Common myeloid progenitor, CD34-positive (primary cell): ENCODE results near the gene FLG.

Experiments
- CTCF ChIA-PET: fragments of 350-600 bp; sonication (Branson Sonifier 250); formaldehyde crosslinking; loops from one replicate; lab custom pipeline; 2021; ENCODE audit warnings: antibody characterized with exemption; lab: Charles Lee
- POLR2A ChIA-PET: fragments of 350-600 bp; sonication (Branson Sonifier 250); formaldehyde crosslinking; loops from one replicate; lab custom pipeline; 2021; ENCODE audit warnings: antibody characterized with exemption; lab: Charles Lee
- DNase-seq, 3 donors: peaks; one replicate each; pipeline versions ENCODE4 v3.0.0 to v3.0.0-alpha.2; 2013
- H3K27ac ChIP-seq, 2 experiments: 1 replicate in 1 of 2; 2 replicates in 1 of 2; pipeline ENCODE4 v1.7.0; 2013; ENCODE audit warnings: inconsistent platforms in 2 of 2, low read length in 2 of 2, mild to moderate bottlenecking in 2 of 2, low read depth in 1 of 2, moderate library complexity in 1 of 2; ENCODE audit not compliant: severe bottlenecking in 2 of 2, insufficient read depth in 1 of 2, poor library complexity in 1 of 2
- H3K27me3 ChIP-seq, 5 experiments: replicated peaks in 2 of 5; 1 replicate in 3 of 5; 2 replicates in 2 of 5; pipeline versions ENCODE4 v1.6.1 to v1.7.0; 2013; ENCODE audit warnings: low read length in 4 of 5, mild to moderate bottlenecking in 2 of 5, moderate library complexity in 2 of 5, inconsistent platforms in 1 of 5; ENCODE audit not compliant: insufficient read depth in 5 of 5, control insufficient read depth in 4 of 5
- H3K36me3 ChIP-seq, 4 experiments: 1 replicate in 2 of 4; 2 replicates in 2 of 4; pipeline versions ENCODE4 v1.6.1 to v1.7.0; 2013; ENCODE audit warnings: low read length in 3 of 4, control low read depth in 1 of 4, mild to moderate bottlenecking in 1 of 4; ENCODE audit not compliant: control insufficient read depth in 4 of 4, insufficient read depth in 4 of 4
- H3K4me1 ChIP-seq, 4 experiments: 1 replicate in 3 of 4; 2 replicates in 1 of 4; pipeline versions ENCODE4 v1.6.1 to v1.7.1; 2013; ENCODE audit warnings: low read length in 3 of 4, mild to moderate bottlenecking in 3 of 4, control low read depth in 1 of 4, inconsistent platforms in 1 of 4, moderate library complexity in 1 of 4; ENCODE audit not compliant: control insufficient read depth in 4 of 4, insufficient read depth in 4 of 4; ENCODE audit errors: control extremely low read depth in 1 of 4
- H3K4me3 ChIP-seq, 7 experiments: 1 replicate in 4 of 7; 2 replicates in 3 of 7; pipeline versions ENCODE4 v1.5.1 to v1.7.0; 2013; ENCODE audit warnings: mild to moderate bottlenecking in 7 of 7, low read length in 6 of 7, moderate library complexity in 6 of 7, inconsistent platforms in 2 of 7, low read depth in 2 of 7, control low read depth in 1 of 7; ENCODE audit not compliant: insufficient read depth in 4 of 7, control insufficient read depth in 1 of 7; ENCODE audit errors: extremely low read depth in 1 of 7
- H3K9me3 ChIP-seq, 5 experiments: 1 replicate in 4 of 5; 2 replicates in 1 of 5; pipeline versions ENCODE4 v1.6.1 to v1.7.1; 2013; ENCODE audit warnings: low read length in 4 of 5, mild to moderate bottlenecking in 2 of 5, inconsistent platforms in 1 of 5, low read depth in 1 of 5, moderate library complexity in 1 of 5; ENCODE audit not compliant: control insufficient read depth in 4 of 5, insufficient read depth in 2 of 5; ENCODE audit errors: control extremely low read depth in 1 of 5
- WGBS: methylation state at CpG from one replicate; pipeline ENCODE4 v1.1.5; 2013; ENCODE audit not compliant: insufficient coverage; 5-methylcytosine and 5-hydroxymethylcytosine counted together

FLG gene

GRCh38 chr1:152348447-152348846 is 23.4 kb upstream of the FLG start:
- WGBS, result no CpG with 5 or more reads among the region's 1 CpG
- POLR2A ChIA-PET, result no interaction called here
- Histone ChIP-seq H3K27ac (no peak overlapping the region), H3K4me1 (no peaks in the 10 kb centered on the region), H3K27me3 (peaks cover 0 to 5% (median 2%) of the 10 kb centered on the region in 5 experiments), H3K9me3 (peaks cover 0 to 3% (median 0%) of the 10 kb centered on the region in 5 experiments), H3K4me3 (no peak overlapping the region), H3K36me3 (no peaks in the 10 kb centered on the region)
- CTCF ChIA-PET, result interaction anchor here (0.7 to 1.5 kb wide), 6 partner anchors 13 to 162 kb away, joined by 3 to 7 read pairs (median 4); no protein-coding TSS in a partner anchor
- DNase-seq, result peak in 1 of 3 donors; percentile 1

GRCh38 chr1:152347116-152347728 is 22.2 kb upstream of the FLG start:
- no peaks in the 10 kb centered on the region for H3K9me3 ChIP-seq

GRCh38 chr1:152344438-152344837 is 19.4 kb upstream of the FLG start:
- DNase-seq, result no peak
- CTCF ChIA-PET, result no interaction called here
- H3K4me3 ChIP-seq, result no peak overlapping the region
- H3K9me3 ChIP-seq, result no peaks in the 10 kb centered on the region
- peaks cover 0 to 8% (median 2%) of the 10 kb centered on the region in 5 experiments for H3K27me3 ChIP-seq
- H3K4me1 ChIP-seq, result no peaks in the 10 kb centered on the region
- no peak overlapping the region for H3K27ac ChIP-seq
- POLR2A ChIA-PET, result no interaction called here
- H3K36me3 ChIP-seq, result no peaks in the 10 kb centered on the region

More at GRCh38 chr1:152347116-152347728, 22.2 kb upstream of the FLG start:
- peak; percentile 47 to 74 (median 59) for DNase-seq
- ChIA-PET CTCF (interaction anchor here (0.9 to 1.5 kb wide), 4 partner anchors 90 to 158 kb away, joined by 4 to 7 read pairs (median 4); no protein-coding TSS in a partner anchor), POLR2A (no interaction called here)
- Histone ChIP-seq H3K27ac (no peak overlapping the region), H3K27me3 (peaks cover 0 to 8% (median 2%) of the 10 kb centered on the region in 5 experiments), H3K4me1 (no peaks in the 10 kb centered on the region), H3K4me3 (no peak overlapping the region), H3K36me3 (no peaks in the 10 kb centered on the region)
- 0% methylated on average over 1 of the region's 8 CpGs for WGBS

GRCh38 chr1:152343006-152343405 is 18.0 kb upstream of the FLG start:
- no peak for DNase-seq
- no peaks in the 10 kb centered on the region for H3K36me3 ChIP-seq
- WGBS, result 91% methylated on average over 3 of the region's 3 CpGs
- ChIA-PET CTCF (no interaction called here), POLR2A (no interaction called here)
- peaks cover 0 to 8% (median 2%) of the 10 kb centered on the region in 5 experiments for H3K27me3 ChIP-seq
- no peak overlapping the region for H3K27ac ChIP-seq
- H3K4me3 ChIP-seq, result no peak overlapping the region
- H3K4me1 ChIP-seq, result no peaks in the 10 kb centered on the region
- H3K9me3 ChIP-seq, result no peaks in the 10 kb centered on the region

GRCh38 chr1:152335399-152335798 is 10.4 kb upstream of the FLG start:
- no CpG with 5 or more reads among the region's 7 CpGs for WGBS
- no peak for DNase-seq
- Histone ChIP-seq H3K9me3 (no peaks in the 10 kb centered on the region), H3K4me1 (no peaks in the 10 kb centered on the region), H3K4me3 (no peak overlapping the region), H3K27ac (no peak overlapping the region), H3K36me3 (no peaks in the 10 kb centered on the region), H3K27me3 (peaks cover 0 to 5% (median 0%) of the 10 kb centered on the region in 5 experiments)
- POLR2A ChIA-PET, result no interaction called here
- CTCF ChIA-PET, result no interaction called here

GRCh38 chr1:152328801-152329391 is 3.9 kb upstream of the FLG start:
- Histone ChIP-seq H3K9me3 (no peaks in the 10 kb centered on the region), H3K27ac (no peak overlapping the region), H3K36me3 (no peaks in the 10 kb centered on the region), H3K4me1 (no peaks in the 10 kb centered on the region), H3K27me3 (peaks cover 0 to 2% (median 2%) of the 10 kb centered on the region in 5 experiments), H3K4me3 (no peak overlapping the region)
- ChIA-PET POLR2A (no interaction called here), CTCF (no interaction called here)
- DNase-seq, result no peak
- WGBS, result no CpG with 5 or more reads among the region's 1 CpG

GRCh38 chr1:152313970-152314369 is 11.1 kb downstream of the FLG start:
- CTCF ChIA-PET, result no interaction called here
- Histone ChIP-seq H3K27ac (no peak overlapping the region), H3K27me3 (peaks cover 0 to 1% (median 0%) of the 10 kb centered on the region in 5 experiments), H3K36me3 (no peaks in the 10 kb centered on the region), H3K4me3 (no peak overlapping the region), H3K4me1 (no peaks in the 10 kb centered on the region), H3K9me3 (peaks cover 0 to 7% (median 4%) of the 10 kb centered on the region in 5 experiments)
- POLR2A ChIA-PET, result no interaction called here
- no CpG with 5 or more reads among the region's 1 CpG for WGBS
- no peak for DNase-seq
